ENCODE measurements around the gene PREB.

- no peak for TF ChIP-seq CTCF (IDR thresholded peaks at IDR 0.05 in 4 of 5, conservative IDR thresholded peaks at IDR 0.05 in 1 of 5)
- TF ChIP-seq POLR2A (IDR thresholded peaks at IDR 0.05): no peak
Observed at GRCh38 chr2:27117995-27118524, 16.4 kb downstream of the PREB start.
